Neural progenitor cell (in vitro differentiated cells): ENCODE measurements around the gene TIMM22. TPM values are rescaled to one million over a fixed set of nuclear protein-coding genes. Genes with fewer than 3 reads are reported as not detected.

ENCODE experiments used
- DNase-seq: peaks from one replicate; pipeline ENCODE4 v3.0.0-alpha.2; 2016; ENCODE audit warnings: low spot score
- H2AFZ ChIP-seq: fragments of 200-600 bp; sonication (generic); replicated peaks from 2 replicates; pipeline ENCODE4 v1.6.1; 2016; ENCODE audit warnings: antibody characterized with exemption
- H3F3A ChIP-seq: fragments of 200-600 bp; sonication (generic); 2 replicates; pipeline ENCODE4 v1.6.1; 2016; ENCODE audit warnings: antibody characterized with exemption, low read depth
- H3K27ac ChIP-seq: fragments of 200-600 bp; sonication (generic); 2 replicates; pipeline ENCODE4 v1.5.1; 2016; ENCODE audit warnings: mild to moderate bottlenecking
- H3K27me3 ChIP-seq: fragments of 200-600 bp; sonication (generic); 2 replicates; pipeline ENCODE4 v1.6.1; 2016; ENCODE audit warnings: mild to moderate bottlenecking, moderate library complexity
- H3K36me3 ChIP-seq: fragments of 200-600 bp; sonication (generic); 2 replicates; pipeline ENCODE4 v1.5.1; 2016
- H3K4me1 ChIP-seq: fragments of 200-600 bp; sonication (generic); 2 replicates; pipeline ENCODE4 v1.6.1; 2016; ENCODE audit warnings: mixed run types
- H3K4me2 ChIP-seq: fragments of 200-600 bp; sonication (generic); 2 replicates; pipeline ENCODE4 v1.6.1; 2016
- H3K4me3 ChIP-seq: fragments of 200-600 bp; sonication (generic); 2 replicates; pipeline ENCODE4 v1.5.1; 2016
- H3K79me2 ChIP-seq: fragments of 200-600 bp; sonication (generic); 2 replicates; pipeline ENCODE4 v1.6.1; 2016; ENCODE audit warnings: low read depth
- H3K9ac ChIP-seq: fragments of 200-600 bp; sonication (generic); 2 replicates; pipeline ENCODE4 v1.6.1; 2016
- H3K9me3 ChIP-seq: fragments of 200-600 bp; sonication (generic); 2 replicates; pipeline ENCODE4 v1.5.1; 2016; ENCODE audit warnings: low read depth
- H4K20me1 ChIP-seq: fragments of 200-600 bp; sonication (generic); 2 replicates; pipeline ENCODE4 v1.6.1; 2016; ENCODE audit warnings: low read depth
- H3K27ac Mint-ChIP-seq: 3 replicates; pipeline ENCODE4 v1.8.0; 2021; ENCODE audit warnings: mixed read lengths
- H3K27me3 Mint-ChIP-seq: 2 replicates; pipeline ENCODE4 v1.8.0; 2022; ENCODE audit warnings: low read depth, mild to moderate bottlenecking, inconsistent platforms, moderate library complexity, mixed read lengths; ENCODE audit not compliant: insufficient read depth
- H3K36me3 Mint-ChIP-seq: 3 replicates; pipeline ENCODE4 v1.8.0; 2021; ENCODE audit warnings: mixed read lengths
- H3K4me1 Mint-ChIP-seq: 3 replicates; pipeline ENCODE4 v1.8.0; 2021; ENCODE audit warnings: mixed read lengths
- H3K4me3 Mint-ChIP-seq: 3 replicates; pipeline ENCODE4 v1.8.0; 2021; ENCODE audit warnings: mild to moderate bottlenecking, moderate library complexity, mixed read lengths
- H3K9me3 Mint-ChIP-seq: 3 replicates; pipeline ENCODE4 v1.8.0; 2020; ENCODE audit warnings: mixed read lengths
- CTCF ChIP-seq: fragments of 200-600 bp; sonication (generic); IDR thresholded peaks from 2 replicates; pipeline ENCODE4 v1.5.1; 2017; ENCODE audit warnings: antibody characterized with exemption, mild to moderate bottlenecking
- EZH2 ChIP-seq: fragments of 200-600 bp; sonication (generic); IDR thresholded peaks from 2 replicates; pipeline ENCODE4 v1.6.1; 2017; ENCODE audit warnings: antibody characterized with exemption, mild to moderate bottlenecking, moderate library complexity
- EZH2phosphoT487 ChIP-seq: fragments of 200-600 bp; sonication (generic); IDR thresholded peaks from 2 replicates; pipeline ENCODE4 v1.6.1; 2017; ENCODE audit warnings: antibody characterized with exemption
- total RNA-seq: library from RNA; depleted of rRNA; stranded (reverse); fragments of >200 nt; gene quantifications from 2 replicates; pipeline ENCODE4 v1.2.3, GENCODE V29; 2015; ENCODE audit warnings: low replicate concordance

The TIMM22 gene
- total RNA-seq, 1 donor from 2014 or later = 11.7 TPM

GRCh38 chr17:1002771-1003555 is 6.0 kb downstream of the TIMM22 start:
- no peak overlapping the region for H2AFZ ChIP-seq
- TF ChIP-seq EZH2phosphoT487 (no peak), CTCF (no peak), EZH2 (no peak)
- peaks cover 4% of the 10 kb centered on the region for H3K79me2 ChIP-seq
- no peaks in the 10 kb centered on the region for H3K36me3 ChIP-seq
- Mint-ChIP-seq H3K9me3 (no peaks in the 10 kb centered on the region), H3K4me1 (peaks cover 13% of the 10 kb centered on the region), H3K27me3 (peaks cover 7% of the 10 kb centered on the region), H3K36me3 (peaks cover 17% of the 10 kb centered on the region), H3K4me3 (no peak overlapping the region), H3K27ac (no peak overlapping the region)
- peaks cover 7% of the 10 kb centered on the region for H4K20me1 ChIP-seq
- no peak overlapping the region for H3K9ac ChIP-seq
- no peak overlapping the region for H3K4me2 ChIP-seq
- no peak overlapping the region for H3K4me3 ChIP-seq
- no peaks in the 10 kb centered on the region for H3K9me3 ChIP-seq
- DNase-seq = no peak
- peaks cover under 1% of the 10 kb centered on the region for H3K4me1 ChIP-seq
- no peaks in the 10 kb centered on the region for H3K27me3 ChIP-seq
- H3K27ac ChIP-seq = no peak overlapping the region
- H3F3A ChIP-seq = peaks cover 5% of the 10 kb centered on the region

GRCh38 chr17:1003633-1003971 is 6.7 kb downstream of the TIMM22 start:
- H3K27ac ChIP-seq = no peak overlapping the region
- H3K4me2 ChIP-seq = no peak overlapping the region
- H3K9ac ChIP-seq = no peak overlapping the region

DNA sequence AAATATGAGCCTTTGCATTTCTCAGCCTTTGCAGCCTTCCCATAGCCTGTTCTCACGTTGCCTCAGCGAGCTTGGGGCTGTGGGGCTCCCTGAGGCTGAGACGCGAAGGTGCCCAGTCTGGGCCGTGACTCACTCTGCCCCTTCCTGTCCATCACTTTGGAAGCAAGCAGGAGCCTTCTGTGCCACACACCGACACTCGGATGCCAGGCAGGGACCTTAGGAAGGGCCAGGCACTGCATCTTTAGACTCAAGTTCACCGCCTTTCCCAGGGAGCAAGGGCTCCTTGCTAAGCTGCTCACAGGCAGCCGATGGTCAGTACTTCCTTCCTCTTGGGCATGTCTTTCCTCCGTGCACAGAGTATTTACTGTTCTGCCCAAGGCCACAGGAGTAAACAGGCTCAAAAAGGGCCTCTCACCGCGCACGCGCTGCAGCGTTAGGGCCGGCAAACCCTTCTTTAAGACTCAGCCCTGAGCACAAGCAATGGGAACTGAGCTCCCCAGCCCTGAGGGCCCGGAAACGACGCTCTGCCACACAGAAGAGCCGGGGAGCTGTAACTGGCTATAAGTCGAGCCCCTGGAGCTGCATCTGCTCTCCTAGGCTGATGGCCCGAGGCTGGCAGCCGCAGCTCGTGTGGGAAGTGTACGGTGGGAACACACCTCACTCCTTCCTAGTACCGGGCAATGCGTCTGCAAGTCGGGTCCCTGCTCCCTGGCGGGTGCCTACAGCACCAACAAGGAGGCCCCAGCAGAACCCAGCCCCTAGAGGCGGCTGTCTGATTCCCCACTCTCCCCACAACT is 7.2 kb downstream of the TIMM22 start:
- peaks cover 20% of the 10 kb centered on the region for H3K36me3 Mint-ChIP-seq
- H3F3A ChIP-seq = no peaks in the 10 kb centered on the region
- H3K4me3 Mint-ChIP-seq = no peak overlapping the region
- peaks cover 6% of the 10 kb centered on the region for H3K4me1 Mint-ChIP-seq
- no peak overlapping the region for H3K27ac Mint-ChIP-seq
- H3K27me3 Mint-ChIP-seq = peaks cover 7% of the 10 kb centered on the region
- DNase-seq = no peak
- no peak overlapping the region for H3K4me2 ChIP-seq
- peaks cover 3% of the 10 kb centered on the region for H4K20me1 ChIP-seq
- H3K4me1 ChIP-seq = no peaks in the 10 kb centered on the region
- H3K9me3 Mint-ChIP-seq = no peaks in the 10 kb centered on the region
- no peaks in the 10 kb centered on the region for H3K9me3 ChIP-seq
- H3K9ac ChIP-seq = no peak overlapping the region
- H3K27me3 ChIP-seq = no peaks in the 10 kb centered on the region
- TF ChIP-seq EZH2 (no peak), CTCF (no peak), EZH2phosphoT487 (no peak)
- no peak overlapping the region for H2AFZ ChIP-seq
- H3K27ac ChIP-seq = no peak overlapping the region
- H3K4me3 ChIP-seq = no peak overlapping the region
- H3K36me3 ChIP-seq = no peaks in the 10 kb centered on the region
- H3K79me2 ChIP-seq = no peaks in the 10 kb centered on the region

More at GRCh38 chr17:1003633-1003971, 6.7 kb downstream of the TIMM22 start:
- Histone ChIP-seq H3K79me2 (no peaks in the 10 kb centered on the region), H4K20me1 (peaks cover 7% of the 10 kb centered on the region), H2AFZ (no peak overlapping the region), H3K36me3 (no peaks in the 10 kb centered on the region), H3K4me3 (no peak overlapping the region), H3K27me3 (no peaks in the 10 kb centered on the region), H3K9me3 (no peaks in the 10 kb centered on the region), H3K4me1 (no peaks in the 10 kb centered on the region), H3F3A (peaks cover 4% of the 10 kb centered on the region)
- H3K4me1 Mint-ChIP-seq = peaks cover 8% of the 10 kb centered on the region
- H3K36me3 Mint-ChIP-seq = peaks cover 20% of the 10 kb centered on the region
- peaks cover 7% of the 10 kb centered on the region for H3K27me3 Mint-ChIP-seq
- H3K27ac Mint-ChIP-seq = no peak overlapping the region
- H3K9me3 Mint-ChIP-seq = no peaks in the 10 kb centered on the region
- no peak for TF ChIP-seq EZH2
- H3K4me3 Mint-ChIP-seq = no peak overlapping the region
- DNase-seq = no peak
